ENCODE results near the gene BTBD9. TPM values are rescaled to one million over a fixed set of nuclear protein-coding genes. Genes with fewer than 3 reads are reported as not detected.

Gene BTBD9
- total RNA-seq, 1 donor from 2014 or later: 10.3 TPM

GRCh38 chr6:38460186-38460585 lies 179.5 kb downstream of the BTBD9 start:
- TF ChIP-seq CTCF (IDR thresholded peaks at IDR 0.05; ENCODE audit: unreplicated experiment): no peak
- H3K4me1 Mint-ChIP-seq (ENCODE audit: unreplicated experiment): no peaks in the 10 kb centered on the region
- no peaks in the 10 kb centered on the region for H3K27me3 Mint-ChIP-seq (ENCODE audit: unreplicated experiment)
- H3K4me3 Mint-ChIP-seq (ENCODE audit: unreplicated experiment): no peak overlapping the region
- H3K36me3 Mint-ChIP-seq (ENCODE audit: low read depth, unreplicated experiment): no peaks in the 10 kb centered on the region
- DNase-seq (ENCODE audit: low spot score): no peak
- H3K9me3 Mint-ChIP-seq (ENCODE audit: unreplicated experiment): no peaks in the 10 kb centered on the region
- H3K27ac Mint-ChIP-seq (ENCODE audit: unreplicated experiment): no peak overlapping the region

GRCh38 chr6:38459291-38459690 lies 180.4 kb downstream of the BTBD9 start:
- Mint-ChIP-seq H3K36me3 (ENCODE audit: low read depth, unreplicated experiment) (no peaks in the 10 kb centered on the region), H3K4me3 (ENCODE audit: unreplicated experiment) (no peak overlapping the region), H3K4me1 (ENCODE audit: unreplicated experiment) (no peaks in the 10 kb centered on the region), H3K9me3 (ENCODE audit: unreplicated experiment) (no peaks in the 10 kb centered on the region), H3K27me3 (ENCODE audit: unreplicated experiment) (no peaks in the 10 kb centered on the region), H3K27ac (ENCODE audit: unreplicated experiment) (no peak overlapping the region)
- TF ChIP-seq CTCF (IDR thresholded peaks at IDR 0.05; ENCODE audit: unreplicated experiment): no peak
- no peak for DNase-seq (ENCODE audit: low spot score)

GRCh38 chr6:38453861-38454260 lies 185.9 kb downstream of the BTBD9 start:
- H3K36me3 Mint-ChIP-seq (ENCODE audit: low read depth, unreplicated experiment): no peaks in the 10 kb centered on the region
- no peak overlapping the region for H3K4me3 Mint-ChIP-seq (ENCODE audit: unreplicated experiment)
- no peak for DNase-seq (ENCODE audit: low spot score)
- H3K9me3 Mint-ChIP-seq (ENCODE audit: unreplicated experiment): no peaks in the 10 kb centered on the region
- H3K4me1 Mint-ChIP-seq (ENCODE audit: unreplicated experiment): no peaks in the 10 kb centered on the region
- H3K27ac Mint-ChIP-seq (ENCODE audit: unreplicated experiment): no peak overlapping the region
- TF ChIP-seq CTCF (IDR thresholded peaks at IDR 0.05; ENCODE audit: unreplicated experiment): no peak
- no peaks in the 10 kb centered on the region for H3K27me3 Mint-ChIP-seq (ENCODE audit: unreplicated experiment)

- no peaks in the 10 kb centered on the region for H3K4me1 Mint-ChIP-seq (ENCODE audit: unreplicated experiment)
- H3K9me3 Mint-ChIP-seq (ENCODE audit: unreplicated experiment): no peaks in the 10 kb centered on the region
- TF ChIP-seq CTCF (IDR thresholded peaks at IDR 0.05; ENCODE audit: unreplicated experiment): no peak
- H3K27me3 Mint-ChIP-seq (ENCODE audit: unreplicated experiment): no peaks in the 10 kb centered on the region
- no peak for DNase-seq (ENCODE audit: low spot score)
- no peak overlapping the region for H3K27ac Mint-ChIP-seq (ENCODE audit: unreplicated experiment)
- H3K4me3 Mint-ChIP-seq (ENCODE audit: unreplicated experiment): no peak overlapping the region
- no peaks in the 10 kb centered on the region for H3K36me3 Mint-ChIP-seq (ENCODE audit: low read depth, unreplicated experiment)
Observed at GRCh38 chr6:38452816-38453660, 186.7 kb downstream of the BTBD9 start.

- H3K9me3 Mint-ChIP-seq (ENCODE audit: unreplicated experiment): no peaks in the 10 kb centered on the region
- no peak for DNase-seq (ENCODE audit: low spot score)
- no peaks in the 10 kb centered on the region for H3K36me3 Mint-ChIP-seq (ENCODE audit: low read depth, unreplicated experiment)
- H3K4me1 Mint-ChIP-seq (ENCODE audit: unreplicated experiment): no peaks in the 10 kb centered on the region
- no peaks in the 10 kb centered on the region for H3K27me3 Mint-ChIP-seq (ENCODE audit: unreplicated experiment)
- no peak overlapping the region for H3K4me3 Mint-ChIP-seq (ENCODE audit: unreplicated experiment)
- TF ChIP-seq CTCF (IDR thresholded peaks at IDR 0.05; ENCODE audit: unreplicated experiment): no peak
- H3K27ac Mint-ChIP-seq (ENCODE audit: unreplicated experiment): no peak overlapping the region
Observed at GRCh38 chr6:38450717-38451116, 189.0 kb downstream of the BTBD9 start.

Measured in endothelial cell (in vitro differentiated cells).